HCT116 (cell line): Measurements from ENCODE around the gene RIMOC1. TPM values are rescaled to one million over a fixed set of nuclear protein-coding genes. Genes with fewer than 3 reads are reported as not detected.

Experiments
- ATAC-seq: fragments of 200-7000 bp; cut with Tn5 transposase; 2 replicates; pipeline ENCODE4 v1.9.1; 2020; ENCODE audit warnings: mild to moderate bottlenecking, moderate library complexity
- BruUV-seq: library from RNA; stranded (reverse); fragments of 400-500 nt; replicated peaks from 2 replicates; lab custom pipeline; 2021; lab: Mats Ljungman, UMichigan
- CTCF ChIA-PET: fragments of 300-600 bp; sonication (Branson Sonifier 250); formaldehyde crosslinking; loops from one replicate; lab custom pipeline; 2021; ENCODE audit warnings: antibody characterized with exemption; lab: Charles Lee
- POLR2A ChIA-PET: fragments of 300-600, 350-600 bp; sonication (Branson Sonifier 250); formaldehyde crosslinking; loops from one replicate; lab custom pipeline; 2021; ENCODE audit warnings: antibody characterized with exemption; lab: Charles Lee
- RAD21 ChIA-PET, 2 experiments: fragments of 300-600 bp; sonication (Branson Sonifier 250); formaldehyde crosslinking; loops; one replicate each; lab custom pipeline; 2023; ENCODE audit warnings: low total read pairs in 2 of 2; ENCODE audit not compliant: uncharacterized antibody in 2 of 2, unreplicated experiment in 2 of 2, low non-redundant PET in 1 of 2; lab: Charles Lee
- DNase-seq: peaks from one replicate; pipeline ENCODE4 v3.0.0-alpha.2; 2010; ENCODE audit warnings: low read depth, low spot score
- H2AFZ ChIP-seq: fragments of 200-600 bp; shearing (Covaris generic), sonication (generic); 2 replicates; pipeline ENCODE4 v1.6.1; 2017; ENCODE audit warnings: low read depth, mixed run types, mixed read lengths, antibody characterized with exemption, low read length; ENCODE audit not compliant: poor library complexity, severe bottlenecking
- H3K27ac ChIP-seq: 2 replicates; pipeline ENCODE4 v1.5.1; 2012; ENCODE audit warnings: low read depth, low read length
- H3K27me3 ChIP-seq: fragments of 200-600 bp; sonication (generic); 2 replicates; pipeline ENCODE4 v1.6.1; 2016; ENCODE audit warnings: mixed run types, low read length, mixed read lengths; ENCODE audit not compliant: insufficient read depth
- H3K36me3 ChIP-seq, 2 experiments: fragments of 200-500 bp in 1 of 2; fragments of 200-600 bp in 1 of 2; sonication (Bioruptor generic) in 1 of 2; sonication (generic) in 1 of 2; 2 replicates each; pipeline versions ENCODE4 v1.5.1 to v1.6.1; 2014 to 2016; ENCODE audit warnings: low read length in 2 of 2, inconsistent platforms in 1 of 2, mixed read lengths in 1 of 2, mixed run types in 1 of 2; ENCODE audit not compliant: insufficient read depth in 2 of 2, control insufficient read depth in 1 of 2
- H3K4me1 ChIP-seq, 2 experiments: fragments of 200-600 bp in 1 of 2; sonication (generic) in 1 of 2; 2 replicates each; pipeline versions ENCODE4 v1.5.1 to v1.6.1; 2012 to 2017; ENCODE audit warnings: low read length in 2 of 2, inconsistent platforms in 1 of 2, mild to moderate bottlenecking in 1 of 2, mixed read lengths in 1 of 2, mixed run types in 1 of 2, moderate library complexity in 1 of 2; ENCODE audit not compliant: insufficient read depth in 2 of 2, control insufficient read depth in 1 of 2
- H3K4me2 ChIP-seq: fragments of 200-600 bp; sonication (generic); 2 replicates; pipeline ENCODE4 v1.6.1; 2017; ENCODE audit warnings: mixed run types, low read length, mixed read lengths
- H3K4me3 ChIP-seq, 2 experiments: fragments of 200-600 bp in 1 of 2; sonication (generic) in 1 of 2; replicated peaks in 1 of 2; 2 replicates each; pipeline ENCODE4 v1.5.1; 2011 to 2016; ENCODE audit warnings: low read length in 2 of 2, control low read depth in 1 of 2, low read depth in 1 of 2, mild to moderate bottlenecking in 1 of 2, mixed read lengths in 1 of 2, mixed run types in 1 of 2
- H3K79me2 ChIP-seq: fragments of 200-600 bp; sonication (generic); 2 replicates; pipeline ENCODE4 v1.6.1; 2017; ENCODE audit warnings: mild to moderate bottlenecking, mixed run types, low read length, moderate library complexity, mixed read lengths; ENCODE audit not compliant: insufficient read depth
- H3K9ac ChIP-seq: fragments of 200-600 bp; sonication (generic); 2 replicates; pipeline ENCODE4 v1.6.1; 2016; ENCODE audit warnings: low read length, mixed read lengths
- H3K9me2 ChIP-seq: fragments of 200-600 bp; sonication (generic), shearing (Covaris generic); 2 replicates; pipeline ENCODE4 v1.6.1; 2017; ENCODE audit warnings: mixed run types, mild to moderate bottlenecking, moderate library complexity; ENCODE audit not compliant: insufficient read depth
- H3K9me3 ChIP-seq, 2 experiments: fragments of 200-500 bp in 1 of 2; fragments of 200-600 bp in 1 of 2; sonication (Bioruptor generic) in 1 of 2; sonication (generic) in 1 of 2; 2 replicates each; pipeline ENCODE4 v1.6.1; 2014 to 2017; ENCODE audit warnings: low read length in 2 of 2, mixed read lengths in 2 of 2, inconsistent platforms in 1 of 2, low read depth in 1 of 2, mild to moderate bottlenecking in 1 of 2, mixed run types in 1 of 2, moderate library complexity in 1 of 2; ENCODE audit not compliant: control insufficient read depth in 1 of 2, insufficient read depth in 1 of 2
- H4K20me1 ChIP-seq: fragments of 200-600 bp; sonication (generic), shearing (Covaris generic); 2 replicates; pipeline ENCODE4 v1.6.1; 2017; ENCODE audit warnings: mixed run types, mild to moderate bottlenecking, moderate library complexity; ENCODE audit not compliant: insufficient read depth
- EGR1 ChIP-seq: IDR thresholded peaks from 2 replicates; pipeline ENCODE4 v1.6.1; 2012; ENCODE audit warnings: low read depth
- EZH2 ChIP-seq: fragments of 200-600 bp; sonication (generic); IDR thresholded peaks from 2 replicates; pipeline ENCODE4 v1.6.1; 2017; ENCODE audit warnings: antibody characterized with exemption, mixed run types
- EZH2phosphoT487 ChIP-seq: fragments of 200-600 bp; IDR thresholded peaks from 2 replicates; pipeline ENCODE4 v1.6.1; 2018; ENCODE audit warnings: antibody characterized with exemption, borderline replicate concordance
- FOSL1 ChIP-seq: IDR thresholded peaks from 2 replicates; pipeline ENCODE4 v1.6.1; 2012; ENCODE audit warnings: low read depth
- JUND ChIP-seq: IDR thresholded peaks from 2 replicates; pipeline ENCODE4 v1.6.1; 2012
- POLR2A ChIP-seq: IDR thresholded peaks from 2 replicates; pipeline ENCODE4 v1.7.0; 2011; ENCODE audit warnings: borderline replicate concordance; ENCODE audit not compliant: insufficient read depth, insufficient read length; ENCODE audit errors: extremely low read depth
- SP1 ChIP-seq: IDR thresholded peaks from 2 replicates; pipeline ENCODE4 v1.6.1; 2012; ENCODE audit warnings: low read depth
- SRF ChIP-seq: IDR thresholded peaks from 2 replicates; pipeline ENCODE4 v1.6.1; 2012; ENCODE audit warnings: low read depth
- TCF7L2 ChIP-seq: IDR thresholded peaks from 2 replicates; pipeline ENCODE4 v1.7.0; 2011; ENCODE audit warnings: borderline replicate concordance, inconsistent platforms; ENCODE audit not compliant: insufficient read depth, insufficient read length; ENCODE audit errors: extremely low read depth
- YY1 ChIP-seq: IDR thresholded peaks from 2 replicates; pipeline ENCODE4 v1.6.1; 2011; ENCODE audit warnings: low read length, low read depth, moderate library complexity, mild to moderate bottlenecking; ENCODE audit not compliant: insufficient replicate concordance; ENCODE audit errors: extremely low read depth
- ZFX ChIP-seq: fragments of 450-650 bp; IDR thresholded peaks from 2 replicates; pipeline ENCODE4 v1.6.1; 2017
- ZNF274 ChIP-seq: fragments of 200-500 bp; sonication (Bioruptor generic); IDR thresholded peaks from 2 replicates; pipeline ENCODE4 v1.6.1; 2014; ENCODE audit warnings: mild to moderate bottlenecking, low read depth, low read length, inconsistent platforms
- intact Hi-C: fragments of 100-400 bp; cut with micrococcal nuclease; formaldehyde crosslinking; loops from 2 replicates; pipeline ENCODE4 v1.10.0; 2022
- total RNA-seq: library from RNA; stranded (reverse); gene quantifications from one replicate; pipeline ENCODE4 v1.2.1, GENCODE V29; 2021; ENCODE audit not compliant: unreplicated experiment
- TF ChIP-seq, protein P1 (sequence below): IDR thresholded peaks from 2 replicates; pipeline ENCODE4 v1.6.1; 2012
- TF ChIP-seq, protein P2 (sequence below), 3 experiments: fragments of 200-600 bp in 1 of 3; sonication (generic) in 1 of 3; IDR thresholded peaks in 2 of 3; conservative IDR thresholded peaks in 1 of 3; 2 replicates each; pipeline ENCODE4 v1.5.1; 2012 to 2017; ENCODE audit warnings: low read depth in 2 of 3, low read length in 2 of 3, antibody characterized with exemption in 1 of 3, borderline replicate concordance in 1 of 3, control low read depth in 1 of 3, mild to moderate bottlenecking in 1 of 3, mixed read lengths in 1 of 3, mixed run types in 1 of 3, moderate library complexity in 1 of 3; ENCODE audit not compliant: insufficient read depth in 1 of 3
- TF ChIP-seq, protein P3 (sequence below): IDR thresholded peaks from 2 replicates; pipeline ENCODE4 v1.6.1; 2012

The RIMOC1 gene
- total RNA-seq, 1 experiment from 2014 or later, result 28.2 TPM

DNA sequence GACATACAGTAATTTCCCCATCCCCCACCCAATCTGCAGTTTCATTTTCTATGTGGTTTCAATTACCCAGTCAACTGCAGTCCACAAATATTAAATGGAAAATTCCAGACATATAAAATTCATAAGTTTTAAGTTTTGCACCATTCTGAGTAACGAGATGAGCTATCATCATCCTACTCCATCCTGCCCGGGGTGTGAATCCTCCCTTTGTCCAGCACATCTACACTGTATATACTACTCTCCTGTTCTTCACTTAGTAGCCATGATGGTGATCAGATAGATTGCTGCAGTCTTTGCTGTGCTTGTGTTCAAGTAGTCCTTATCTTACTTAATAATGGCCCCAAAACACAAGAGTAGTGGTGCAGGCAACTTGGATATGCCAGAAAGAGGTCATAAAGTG, 45.3 kb upstream of the RIMOC1 start:
- intact Hi-C loops, result loop anchor here (5.0 kb wide), 2 partner anchors 563 to 778 kb away; partner anchors contain the start of gene GHR
- no peak overlapping the region for H3K9ac ChIP-seq
- no peaks in the 10 kb centered on the region for H3K9me2 ChIP-seq
- no peaks in the 10 kb centered on the region for H3K4me1 ChIP-seq
- no peaks in the 10 kb centered on the region; the same call in 1 of the 2 replicates for H4K20me1 ChIP-seq
- H2AFZ ChIP-seq, result no peak overlapping the region
- ATAC-seq (no peak), DNase-seq (no peak)
- H3K4me2 ChIP-seq, result no peak overlapping the region
- POLR2A ChIA-PET, result no interaction called here
- H3K36me3 ChIP-seq, result peaks cover 0 to 18% of the 10 kb centered on the region in 2 experiments; a peak in 2 of 4 replicates
- BruUV-seq, result no TSS peak
- no peaks in the 10 kb centered on the region for H3K27me3 ChIP-seq
- RAD21 ChIA-PET, result no interaction called here
- no peak overlapping the region for H3K27ac ChIP-seq
- peaks cover 10% of the 10 kb centered on the region for H3K79me2 ChIP-seq
- H3K4me3 ChIP-seq, result no peak overlapping the region
- no peaks in the 10 kb centered on the region for H3K9me3 ChIP-seq
- CTCF ChIA-PET, result interaction anchor here (1.6 to 7.3 kb wide), 2 partner anchors 198 to 909 kb away, joined by 4 to 98 read pairs; no protein-coding TSS in a partner anchor
- TF ChIP-seq EZH2phosphoT487 (no peak), ZFX (no peak), JUND (no peak), SP1 (no peak), FOSL1 (no peak), YY1 (no peak)
- TF ChIP-seq, protein P1, sequence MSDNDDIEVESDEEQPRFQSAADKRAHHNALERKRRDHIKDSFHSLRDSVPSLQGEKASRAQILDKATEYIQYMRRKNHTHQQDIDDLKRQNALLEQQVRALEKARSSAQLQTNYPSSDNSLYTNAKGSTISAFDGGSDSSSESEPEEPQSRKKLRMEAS, result no peak

DNA sequence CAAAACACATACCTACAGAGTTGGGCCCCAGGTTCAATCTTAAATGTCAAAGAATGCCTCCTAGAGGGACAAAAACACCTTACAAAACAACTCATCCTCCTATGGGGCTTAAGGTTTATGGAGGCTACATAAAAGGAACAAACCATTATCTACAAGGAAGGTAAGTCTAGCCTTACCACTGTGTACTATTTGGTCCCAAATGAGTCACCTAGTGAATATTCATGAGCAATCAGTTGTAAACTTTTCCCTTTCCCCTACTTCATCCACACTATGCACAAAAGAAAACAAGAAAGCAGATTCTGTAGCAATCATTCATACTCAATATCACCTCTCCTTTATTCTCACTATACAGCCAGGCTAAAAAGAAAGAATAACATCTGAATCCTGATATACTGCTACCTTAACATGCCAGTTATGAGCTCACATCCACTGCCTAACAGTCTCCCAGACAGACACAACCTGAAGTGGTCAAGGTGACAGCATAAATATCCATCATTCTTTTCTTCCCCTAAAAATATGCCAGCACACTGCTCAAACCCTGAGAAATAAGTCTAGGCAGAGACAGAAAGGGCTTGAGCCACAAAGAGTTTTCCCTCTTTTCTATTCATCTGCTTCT, 40.2 kb upstream of the RIMOC1 start:
- H3K27me3 ChIP-seq, result no peaks in the 10 kb centered on the region
- ChIA-PET CTCF (interaction anchor here (1.6 kb wide), 1 partner anchor 194 kb away, joined by 8 read pairs; no protein-coding TSS in a partner anchor), POLR2A (no interaction called here), RAD21 (no interaction called here)
- no peak overlapping the region for H2AFZ ChIP-seq
- no peak overlapping the region for H3K4me2 ChIP-seq
- no peak overlapping the region for H3K9ac ChIP-seq
- DNase-seq, result no peak
- peaks cover 0 to 5% of the 10 kb centered on the region in 2 experiments; a peak in 1 of 4 replicates for H3K36me3 ChIP-seq
- no peaks in the 10 kb centered on the region; the same call in 1 of the 2 replicates for H4K20me1 ChIP-seq
- no peaks in the 10 kb centered on the region for H3K9me3 ChIP-seq
- no peaks in the 10 kb centered on the region for H3K9me2 ChIP-seq
- no peak for ATAC-seq
- no TSS peak for BruUV-seq
- H3K4me1 ChIP-seq, result peaks cover 2 to 3% of the 10 kb centered on the region in 2 experiments; a peak in 3 of 4 replicates
- peaks cover 55% of the 10 kb centered on the region for H3K79me2 ChIP-seq
- intact Hi-C loops, result no loop called here
- no peak for TF ChIP-seq JUND
- no peak for TF ChIP-seq POLR2A
- no peak for TF ChIP-seq SRF
- TF ChIP-seq, protein P2, sequence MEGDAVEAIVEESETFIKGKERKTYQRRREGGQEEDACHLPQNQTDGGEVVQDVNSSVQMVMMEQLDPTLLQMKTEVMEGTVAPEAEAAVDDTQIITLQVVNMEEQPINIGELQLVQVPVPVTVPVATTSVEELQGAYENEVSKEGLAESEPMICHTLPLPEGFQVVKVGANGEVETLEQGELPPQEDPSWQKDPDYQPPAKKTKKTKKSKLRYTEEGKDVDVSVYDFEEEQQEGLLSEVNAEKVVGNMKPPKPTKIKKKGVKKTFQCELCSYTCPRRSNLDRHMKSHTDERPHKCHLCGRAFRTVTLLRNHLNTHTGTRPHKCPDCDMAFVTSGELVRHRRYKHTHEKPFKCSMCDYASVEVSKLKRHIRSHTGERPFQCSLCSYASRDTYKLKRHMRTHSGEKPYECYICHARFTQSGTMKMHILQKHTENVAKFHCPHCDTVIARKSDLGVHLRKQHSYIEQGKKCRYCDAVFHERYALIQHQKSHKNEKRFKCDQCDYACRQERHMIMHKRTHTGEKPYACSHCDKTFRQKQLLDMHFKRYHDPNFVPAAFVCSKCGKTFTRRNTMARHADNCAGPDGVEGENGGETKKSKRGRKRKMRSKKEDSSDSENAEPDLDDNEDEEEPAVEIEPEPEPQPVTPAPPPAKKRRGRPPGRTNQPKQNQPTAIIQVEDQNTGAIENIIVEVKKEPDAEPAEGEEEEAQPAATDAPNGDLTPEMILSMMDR (IDR thresholded peaks at IDR 0.05 in 2 of 3, conservative IDR thresholded peaks at IDR 0.05 in 1 of 3; ENCODE audit: borderline replicate concordance in 1 of 3, insufficient read depth in 1 of 3, low read depth in 2 of 3, low read length in 2 of 3), result no peak
- no peak for TF ChIP-seq EZH2
- TF ChIP-seq YY1, result no peak
- TF ChIP-seq, protein P3, sequence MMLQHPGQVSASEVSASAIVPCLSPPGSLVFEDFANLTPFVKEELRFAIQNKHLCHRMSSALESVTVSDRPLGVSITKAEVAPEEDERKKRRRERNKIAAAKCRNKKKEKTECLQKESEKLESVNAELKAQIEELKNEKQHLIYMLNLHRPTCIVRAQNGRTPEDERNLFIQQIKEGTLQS, result no peak
- TF ChIP-seq FOSL1, result no peak
- no peak for TF ChIP-seq ZFX
- no peak for TF ChIP-seq ZNF274
- no peak for TF ChIP-seq EGR1
- TF ChIP-seq TCF7L2, result no peak
- TF ChIP-seq, all 23 proteins: peak for 0
- no peak overlapping the region for H3K4me3 ChIP-seq
- H3K27ac ChIP-seq, result no peak overlapping the region
